Measurements from ENCODE around the gene CHD9NB.

- TF ChIP-seq EZH2 (IDR thresholded peaks at IDR 0.05; ENCODE audit: insufficient read depth, poor library complexity, severe bottlenecking) = no peak
- no peak for TF ChIP-seq EZH2phosphoT487 (IDR thresholded peaks at IDR 0.05; ENCODE audit: insufficient read depth, low read depth)
These were observed 26.2 kb upstream of the CHD9NB start for GRCh38 chr16:53078765-53079485.
